ENCODE measurements around the gene LRP5. TPM values are rescaled to one million over a fixed set of nuclear protein-coding genes. Genes with fewer than 3 reads are reported as not detected.
A peak's percentile ranks its signal among the peaks of the same experiment; 100 is the strongest.

Gene LRP5
- total and polyA plus RNA-seq, 2 experiments from 2014 or later: 26.9 to 51.1 TPM

- no peak for TF ChIP-seq REST (IDR thresholded peaks at IDR 0.05; ENCODE audit: unreplicated experiment)
- no peak for TF ChIP-seq ZNF331 (CRISPR knock-in tag; IDR thresholded peaks at IDR 0.05; ENCODE audit: low read depth)
- no peak for TF ChIP-seq ETS1 (IDR thresholded peaks at IDR 0.05)
Observed at GRCh38 chr11:68373815-68374501, 61.6 kb downstream of the LRP5 start (continued).

GRCh38 chr11:68374531-68374930 lies 62.1 kb downstream of the LRP5 start:
- Histone ChIP-seq H3K79me2 (replicated peaks; ENCODE audit: insufficient read depth) (no peaks in the 10 kb centered on the region), H3K4me2 (no peak overlapping the region), H3K4me1 (ENCODE audit: insufficient read depth) (no peaks in the 10 kb centered on the region), H4K20me1 (replicated peaks; ENCODE audit: insufficient read depth) (no peaks in the 10 kb centered on the region), H2AFZ (no peak overlapping the region), H3K4me3 (no peak overlapping the region), H3K27me3 (ENCODE audit: insufficient read depth) (no peaks in the 10 kb centered on the region), H3K36me3 (ENCODE audit: insufficient read depth) (no peaks in the 10 kb centered on the region), H3K9me2 (ENCODE audit: insufficient read depth) (no peaks in the 10 kb centered on the region), H3F3A (replicated peaks; ENCODE audit: low read depth) (no peaks in the 10 kb centered on the region), H3K27ac (ENCODE audit: low read depth) (peak overlapping the region; percentile 50; the same call in 1 of the 2 replicates)
- no peaks in the 10 kb centered on the region; the same call in 2 of the 3 replicates for H3K9me3 Mint-ChIP-seq
- DNase-seq (ENCODE audit: low spot score): no peak
- H3K36me3 Mint-ChIP-seq (ENCODE audit: low read depth): peaks cover 17% of the 10 kb centered on the region
- peak overlapping the region; percentile 37; the same call in 1 of the 2 replicates for H3K27ac Mint-ChIP-seq
- peaks cover 11% of the 10 kb centered on the region for H3K27me3 Mint-ChIP-seq (ENCODE audit: insufficient read depth, low read depth, poor library complexity)
- peaks cover 5% of the 10 kb centered on the region; the same call in 2 of the 3 replicates for H3K4me1 Mint-ChIP-seq
- H3K4me3 Mint-ChIP-seq: no peak overlapping the region
- no peak for ATAC-seq
- no peak for TF ChIP-seq ZNF462 (CRISPR knock-in tag; IDR thresholded peaks at IDR 0.05)
- no peak for TF ChIP-seq EZH2 (IDR thresholded peaks at IDR 0.05; ENCODE audit: low read depth, unreplicated experiment)
- no peak for TF ChIP-seq CREB1 (CRISPR knock-in tag; IDR thresholded peaks at IDR 0.05; ENCODE audit: low read depth)
- TF ChIP-seq ZNF331 (CRISPR knock-in tag; IDR thresholded peaks at IDR 0.05; ENCODE audit: low read depth): no peak
- no peak for TF ChIP-seq CTCF (conservative IDR thresholded peaks at IDR 0.05; ENCODE audit: low read depth in 2 of 2)
- no peak for TF ChIP-seq STAT1 (IDR thresholded peaks at IDR 0.05; ENCODE audit: unreplicated experiment)
- no peak for TF ChIP-seq EZH2phosphoT487 (IDR thresholded peaks at IDR 0.05; ENCODE audit: unreplicated experiment)
